Frontal cortex (tissue), 4 donors: ENCODE data around the gene IQCK. TPM values are rescaled to one million over a fixed set of nuclear protein-coding genes. Genes with fewer than 3 reads are reported as not detected.
"Not testable (repeated sequence)": the region's sequence is repeated elsewhere in the genome, so short reads cannot be mapped to it uniquely, and the experiment has no call there.

Experiments used
- DNase-seq, 2 donors: peaks; one replicate each; pipeline ENCODE4 v3.0.0; 2012; ENCODE audit warnings: low spot score in 2 of 2
- FAIRE-seq: peaks from 2 replicates; lab custom pipeline; 2012; peaks lifted over from hg19 to GRCh38; lab: Jason Lieb, UNC
- total RNA-seq: library from RNA; depleted of rRNA; stranded (reverse); fragments of >200 nt; gene quantifications from one replicate; pipeline ENCODE4 v1.2.3, GENCODE V29; 2014
- donor health status: control.
- donor health status: control.
- donor health status: control.

IQCK gene
- total RNA-seq, 1 donor from 2014 or later: 10.2 TPM

GRCh38 chr16:19713697-19714096, 4.4 kb upstream of the IQCK start:
- FAIRE-seq (no peak), DNase-seq (no peak)

- FAIRE-seq (no peak), DNase-seq (no peak)
Observed at GRCh38 chr16:19715566-19715965, 2.5 kb upstream of the IQCK start.

- FAIRE-seq (no peak), DNase-seq (no peak)
Observed at GRCh38 chr16:19716183-19716582, 1.9 kb upstream of the IQCK start.

- DNase-seq, FAIRE-seq: not testable (repeated sequence)
Observed at GRCh38 chr16:19716728-19717127, 1.3 kb upstream of the IQCK start.

GRCh38 chr16:19717314-19717713, 757 bp upstream of the IQCK start:
- no peak for DNase-seq
- no peak for FAIRE-seq

- FAIRE-seq (no peak), DNase-seq (peak in 1 of 2 donors; percentile 50)
Observed at GRCh38 chr16:19718624-19718965, 524 bp downstream of the IQCK start.

- no peak for DNase-seq
- no peak for FAIRE-seq
Observed at GRCh38 chr16:19722269-19722952, 4.3 kb downstream of the IQCK start.

- DNase-seq: no peak
- FAIRE-seq: no peak
Observed at GRCh38 chr16:19722981-19723380, 4.9 kb downstream of the IQCK start.

GRCh38 chr16:19728636-19728965, 10.5 kb downstream of the IQCK start:
- no peak for FAIRE-seq
- no peak for DNase-seq

GRCh38 chr16:19733551-19733950, 15.5 kb downstream of the IQCK start:
- FAIRE-seq: no peak

GRCh38 chr16:19735074-19735867, 17.2 kb downstream of the IQCK start:
- no peak for FAIRE-seq
- DNase-seq: no peak

More at GRCh38 chr16:19733551-19733950, 15.5 kb downstream of the IQCK start:
- DNase-seq: no peak

- no peak for DNase-seq
- no peak for FAIRE-seq
Observed at GRCh38 chr16:19737306-19738038, 19.4 kb downstream of the IQCK start.

- FAIRE-seq: no peak
- no peak for DNase-seq
Observed at GRCh38 chr16:19741354-19741753, 23.3 kb downstream of the IQCK start.

- DNase-seq: no peak
- no peak for FAIRE-seq
Observed at GRCh38 chr16:19743816-19744159, 25.7 kb downstream of the IQCK start.

GRCh38 chr16:19744670-19745069, 26.6 kb downstream of the IQCK start:
- FAIRE-seq (no peak), DNase-seq (no peak)

- DNase-seq: no peak
Observed at GRCh38 chr16:19745286-19746010, 27.4 kb downstream of the IQCK start.

GRCh38 chr16:19746561-19746960, 28.5 kb downstream of the IQCK start:
- DNase-seq (no peak), FAIRE-seq (no peak)

More at GRCh38 chr16:19745286-19746010, 27.4 kb downstream of the IQCK start:
- FAIRE-seq: no peak

- FAIRE-seq (no peak), DNase-seq (no peak)
Observed at GRCh38 chr16:19748389-19749168, 30.5 kb downstream of the IQCK start.

GRCh38 chr16:19749571-19750080, 31.6 kb downstream of the IQCK start:
- FAIRE-seq: no peak
- no peak for DNase-seq
